ENCODE measurements around the gene SRGAP1.

Gene SRGAP1

GRCh38 chr12:63918800-63919300, 74.3 kb downstream of the SRGAP1 start:
- no peaks in the 10 kb centered on the region for H3K9me3 Mint-ChIP-seq
- H3K27ac Mint-ChIP-seq, result peak overlapping the region; percentile 21
- H3K4me3 Mint-ChIP-seq, result no peak overlapping the region
- no peaks in the 10 kb centered on the region for H3K36me3 Mint-ChIP-seq (ENCODE audit: low read depth)
- no peak for TF ChIP-seq CTCF (IDR thresholded peaks at IDR 0.05)
- H3K4me1 Mint-ChIP-seq, result peaks cover 47% of the 10 kb centered on the region
- H3K27me3 Mint-ChIP-seq (ENCODE audit: low read depth, poor library complexity), result peaks cover 3% of the 10 kb centered on the region
- DNase-seq, result no peak

GRCh38 chr12:63919756-63920155, 75.3 kb downstream of the SRGAP1 start:
- TF ChIP-seq CTCF (IDR thresholded peaks at IDR 0.05), result no peak
- Mint-ChIP-seq H3K36me3 (ENCODE audit: low read depth) (no peaks in the 10 kb centered on the region), H3K4me3 (no peak overlapping the region), H3K4me1 (peaks cover 43% of the 10 kb centered on the region), H3K27ac (no peak overlapping the region), H3K27me3 (ENCODE audit: low read depth, poor library complexity) (peaks cover 3% of the 10 kb centered on the region), H3K9me3 (no peaks in the 10 kb centered on the region)
- DNase-seq, result no peak

- no peak overlapping the region for H3K27ac Mint-ChIP-seq
- H3K9me3 Mint-ChIP-seq, result no peaks in the 10 kb centered on the region
- peaks cover 29% of the 10 kb centered on the region for H3K4me1 Mint-ChIP-seq
- no peak for TF ChIP-seq CTCF (IDR thresholded peaks at IDR 0.05)
- no peak overlapping the region for H3K4me3 Mint-ChIP-seq
- peaks cover 3% of the 10 kb centered on the region for H3K27me3 Mint-ChIP-seq (ENCODE audit: low read depth, poor library complexity)
- no peaks in the 10 kb centered on the region for H3K36me3 Mint-ChIP-seq (ENCODE audit: low read depth)
- no peak for DNase-seq
Observed at GRCh38 chr12:63921157-63921556, 76.7 kb downstream of the SRGAP1 start.

- no peak for DNase-seq
- H3K36me3 Mint-ChIP-seq (ENCODE audit: low read depth), result no peaks in the 10 kb centered on the region
- TF ChIP-seq CTCF (IDR thresholded peaks at IDR 0.05), result no peak
- H3K9me3 Mint-ChIP-seq, result no peaks in the 10 kb centered on the region
- H3K27ac Mint-ChIP-seq, result no peak overlapping the region
- H3K27me3 Mint-ChIP-seq (ENCODE audit: low read depth, poor library complexity), result peaks cover 3% of the 10 kb centered on the region
- H3K4me3 Mint-ChIP-seq, result no peak overlapping the region
- peaks cover 16% of the 10 kb centered on the region for H3K4me1 Mint-ChIP-seq
Observed at GRCh38 chr12:63922474-63922873, 78.0 kb downstream of the SRGAP1 start.

- Mint-ChIP-seq H3K9me3 (no peaks in the 10 kb centered on the region), H3K36me3 (ENCODE audit: low read depth) (no peaks in the 10 kb centered on the region), H3K4me1 (no peaks in the 10 kb centered on the region), H3K4me3 (no peak overlapping the region), H3K27ac (no peak overlapping the region), H3K27me3 (ENCODE audit: low read depth, poor library complexity) (peaks cover 3% of the 10 kb centered on the region)
- TF ChIP-seq CTCF (IDR thresholded peaks at IDR 0.05), result no peak
- no peak for DNase-seq
Observed at GRCh38 chr12:63924781-63925180, 80.3 kb downstream of the SRGAP1 start.

GRCh38 chr12:63927511-63927910, 83.0 kb downstream of the SRGAP1 start:
- DNase-seq, result no peak
- no peak overlapping the region for H3K4me3 Mint-ChIP-seq
- H3K36me3 Mint-ChIP-seq (ENCODE audit: low read depth), result no peaks in the 10 kb centered on the region
- no peaks in the 10 kb centered on the region for H3K27me3 Mint-ChIP-seq (ENCODE audit: low read depth, poor library complexity)
- TF ChIP-seq CTCF (IDR thresholded peaks at IDR 0.05), result no peak
- no peaks in the 10 kb centered on the region for H3K4me1 Mint-ChIP-seq
- no peaks in the 10 kb centered on the region for H3K9me3 Mint-ChIP-seq
- no peak overlapping the region for H3K27ac Mint-ChIP-seq
